HG02884 (cell line): ENCODE results near the gene TMC1.
A peak's percentile ranks its signal among the peaks of the same experiment; 100 is the strongest.

Experiments
- ATAC-seq: cut with Tn5 transposase; IDR thresholded peaks from one replicate; pipeline ENCODE4 v1.9.1; 2021; ENCODE audit warnings: mild to moderate bottlenecking, moderate library complexity; ENCODE audit not compliant: unreplicated experiment

The TMC1 gene

GRCh38 chr9:72665421-72665820, 144.0 kb downstream of the TMC1 start:
- ATAC-seq: no peak

GRCh38 chr9:72667181-72667580, 145.8 kb downstream of the TMC1 start:
- no peak for ATAC-seq

GRCh38 chr9:72674961-72675360, 153.6 kb downstream of the TMC1 start:
- ATAC-seq: no peak

GRCh38 chr9:72675586-72675985, 154.2 kb downstream of the TMC1 start:
- ATAC-seq: no peak

GRCh38 chr9:72680593-72681282, 159.3 kb downstream of the TMC1 start:
- ATAC-seq: no peak

GRCh38 chr9:72681283-72681630, 159.8 kb downstream of the TMC1 start:
- ATAC-seq: no peak

GRCh38 chr9:72684615-72685014, 163.2 kb downstream of the TMC1 start:
- ATAC-seq: no peak

- ATAC-seq: no peak
Measured at GRCh38 chr9:72685911-72686310, 164.5 kb downstream of the TMC1 start.

- ATAC-seq: no peak
Measured at GRCh38 chr9:72687331-72687730, 165.9 kb downstream of the TMC1 start.

GRCh38 chr9:72691671-72692070, 170.3 kb downstream of the TMC1 start:
- ATAC-seq: no peak

GRCh38 chr9:72695365-72695764, 174.0 kb downstream of the TMC1 start:
- no peak for ATAC-seq

GRCh38 chr9:72696511-72696910, 175.1 kb downstream of the TMC1 start:
- no peak for ATAC-seq

GRCh38 chr9:72701510-72701909, 180.1 kb downstream of the TMC1 start:
- ATAC-seq: no peak

GRCh38 chr9:72703574-72703973, 182.2 kb downstream of the TMC1 start:
- ATAC-seq: no peak

- peak; percentile 44 for ATAC-seq
Measured at GRCh38 chr9:72704688-72705375, 183.4 kb downstream of the TMC1 start.

GRCh38 chr9:72718503-72718902, 197.1 kb downstream of the TMC1 start:
- ATAC-seq: no peak

GRCh38 chr9:72721067-72721466, 199.7 kb downstream of the TMC1 start:
- ATAC-seq: no peak

- ATAC-seq: no peak
Measured at GRCh38 chr9:72726947-72727346, 205.5 kb downstream of the TMC1 start.

GRCh38 chr9:72728031-72728770, 206.8 kb downstream of the TMC1 start:
- ATAC-seq: no peak

- ATAC-seq: no peak
Measured at GRCh38 chr9:72733895-72734294, 212.5 kb downstream of the TMC1 start.

GRCh38 chr9:72734631-72735030, 213.2 kb downstream of the TMC1 start:
- ATAC-seq: no peak

GRCh38 chr9:72743836-72744235, 222.4 kb downstream of the TMC1 start:
- no peak for ATAC-seq
